Ishikawa (cell line): Measurements from ENCODE around the gene C7orf57.

Source experiments
- CEBPB ChIP-seq: IDR thresholded peaks from 2 replicates; pipeline ENCODE4 v1.6.1; 2012
- CREB1 ChIP-seq: IDR thresholded peaks from 2 replicates; pipeline ENCODE4 v1.6.1; 2012; ENCODE audit warnings: low read depth
- EGR1 ChIP-seq: IDR thresholded peaks from 2 replicates; pipeline ENCODE4 v1.6.1; 2012
- EP300 ChIP-seq: IDR thresholded peaks from 2 replicates; pipeline ENCODE4 v1.6.1; 2012; ENCODE audit warnings: borderline replicate concordance
- FOXM1 ChIP-seq: IDR thresholded peaks from 2 replicates; pipeline ENCODE4 v1.6.1; 2012; ENCODE audit warnings: low read depth, borderline replicate concordance
- NFIC ChIP-seq: IDR thresholded peaks from 2 replicates; pipeline ENCODE4 v1.6.1; 2012
- RAD21 ChIP-seq: IDR thresholded peaks from 2 replicates; pipeline ENCODE4 v1.6.1; 2012; ENCODE audit warnings: low read depth
- TAF1 ChIP-seq: IDR thresholded peaks from 2 replicates; pipeline ENCODE4 v1.6.1; 2012; ENCODE audit warnings: low read depth, mild to moderate bottlenecking
- TCF12 ChIP-seq: IDR thresholded peaks from 2 replicates; pipeline ENCODE4 v1.6.1; 2012; ENCODE audit warnings: low read depth
- TEAD4 ChIP-seq: IDR thresholded peaks from 2 replicates; pipeline ENCODE4 v1.6.1; 2012
- YY1 ChIP-seq: IDR thresholded peaks from 2 replicates; pipeline ENCODE4 v1.6.1; 2012; ENCODE audit warnings: low read depth
- ZBTB7A ChIP-seq: IDR thresholded peaks from 2 replicates; pipeline ENCODE4 v1.6.1; 2012; ENCODE audit warnings: low read depth
- TF ChIP-seq, protein P1 (sequence below): IDR thresholded peaks from 2 replicates; pipeline ENCODE4 v1.6.1; 2012
- TF ChIP-seq, protein P2 (sequence below): IDR thresholded peaks from 2 replicates; pipeline ENCODE4 v1.6.1; 2012
- TF ChIP-seq, protein P3 (sequence below): IDR thresholded peaks from 2 replicates; pipeline ENCODE4 v1.6.1; 2012; ENCODE audit warnings: low read depth, mild to moderate bottlenecking

Gene C7orf57

DNA sequence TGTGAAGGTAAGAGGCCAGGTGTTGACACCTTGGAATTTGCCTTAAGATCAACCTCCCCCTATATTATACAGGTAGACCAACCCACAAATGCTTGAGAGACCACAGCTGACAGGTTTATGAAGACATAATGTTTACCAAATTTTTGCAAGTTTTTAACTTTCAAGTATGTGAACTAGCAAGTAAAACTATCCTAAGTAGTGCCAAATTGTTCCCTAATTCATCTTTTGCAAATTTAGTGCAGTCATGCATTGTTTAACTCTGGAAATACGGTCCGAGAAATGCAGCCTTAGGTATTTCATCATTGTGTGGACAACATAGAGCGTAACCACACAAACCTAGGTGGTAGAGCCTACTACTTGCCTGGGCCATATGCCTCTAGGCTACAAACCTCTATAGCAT is 64.4 kb downstream of the C7orf57 start:
- TF ChIP-seq ZBTB7A: no peak
- TF ChIP-seq NFIC: no peak
- no peak for TF ChIP-seq FOXM1
- TF ChIP-seq TEAD4: no peak
- TF ChIP-seq, protein P1, sequence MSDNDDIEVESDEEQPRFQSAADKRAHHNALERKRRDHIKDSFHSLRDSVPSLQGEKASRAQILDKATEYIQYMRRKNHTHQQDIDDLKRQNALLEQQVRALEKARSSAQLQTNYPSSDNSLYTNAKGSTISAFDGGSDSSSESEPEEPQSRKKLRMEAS: no peak
- TF ChIP-seq RAD21: no peak
- TF ChIP-seq CREB1: no peak
- no peak for TF ChIP-seq YY1
- no peak for TF ChIP-seq CEBPB

DNA sequence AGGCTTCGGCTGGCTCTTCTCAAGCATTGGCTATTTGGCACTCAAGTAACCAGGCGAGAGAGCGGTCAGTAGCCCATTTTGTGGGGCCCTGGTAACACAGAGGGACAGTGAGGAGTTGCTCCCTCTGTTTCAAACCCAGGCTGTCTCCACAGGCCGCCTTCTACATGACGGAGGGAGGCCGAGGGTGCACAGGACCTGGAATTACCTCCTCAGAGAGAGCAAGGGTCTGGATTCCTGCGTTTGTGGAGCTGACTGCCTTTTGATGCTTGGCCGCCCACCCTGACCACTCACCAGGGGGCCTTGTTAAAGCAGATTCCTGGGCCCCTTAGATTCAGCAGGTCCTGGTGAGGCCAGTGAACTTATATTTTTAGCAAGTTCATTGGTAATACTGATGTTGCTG is 66.0 kb downstream of the C7orf57 start:
- TF ChIP-seq, protein P2, sequence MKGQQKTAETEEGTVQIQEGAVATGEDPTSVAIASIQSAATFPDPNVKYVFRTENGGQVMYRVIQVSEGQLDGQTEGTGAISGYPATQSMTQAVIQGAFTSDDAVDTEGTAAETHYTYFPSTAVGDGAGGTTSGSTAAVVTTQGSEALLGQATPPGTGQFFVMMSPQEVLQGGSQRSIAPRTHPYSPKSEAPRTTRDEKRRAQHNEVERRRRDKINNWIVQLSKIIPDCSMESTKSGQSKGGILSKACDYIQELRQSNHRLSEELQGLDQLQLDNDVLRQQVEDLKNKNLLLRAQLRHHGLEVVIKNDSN: no peak
- TF ChIP-seq EP300 (no peak), TAF1 (no peak), RAD21 (no peak), ZBTB7A (no peak), CEBPB (no peak), NFIC (no peak), TEAD4 (no peak)
- TF ChIP-seq, protein P1: no peak

DNA sequence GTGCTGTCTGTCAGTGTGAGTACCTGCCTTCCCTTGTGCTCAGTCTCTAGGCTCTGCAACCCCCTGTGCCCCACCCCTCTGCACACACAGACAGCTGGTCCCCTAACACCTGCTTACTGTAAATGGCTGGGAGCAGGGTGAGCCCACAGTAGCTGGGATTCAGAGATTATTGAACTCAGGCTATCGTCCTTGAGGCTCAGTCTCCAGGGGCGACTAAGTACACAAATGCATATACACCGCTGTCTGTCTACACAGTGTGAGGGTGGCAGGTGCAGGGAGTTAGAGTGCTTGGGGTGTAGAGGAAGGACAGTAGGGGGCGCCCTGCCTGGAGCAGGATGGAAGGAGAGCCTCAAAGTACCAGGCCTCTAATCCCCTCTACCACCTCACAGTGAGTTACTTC is 66.6 kb downstream of the C7orf57 start:
- TF ChIP-seq ZBTB7A (no peak), TCF12 (no peak), RAD21 (no peak), CREB1 (no peak), CEBPB (no peak), YY1 (no peak), TEAD4 (no peak)
- TF ChIP-seq, protein P1: no peak
- TF ChIP-seq, protein P3, sequence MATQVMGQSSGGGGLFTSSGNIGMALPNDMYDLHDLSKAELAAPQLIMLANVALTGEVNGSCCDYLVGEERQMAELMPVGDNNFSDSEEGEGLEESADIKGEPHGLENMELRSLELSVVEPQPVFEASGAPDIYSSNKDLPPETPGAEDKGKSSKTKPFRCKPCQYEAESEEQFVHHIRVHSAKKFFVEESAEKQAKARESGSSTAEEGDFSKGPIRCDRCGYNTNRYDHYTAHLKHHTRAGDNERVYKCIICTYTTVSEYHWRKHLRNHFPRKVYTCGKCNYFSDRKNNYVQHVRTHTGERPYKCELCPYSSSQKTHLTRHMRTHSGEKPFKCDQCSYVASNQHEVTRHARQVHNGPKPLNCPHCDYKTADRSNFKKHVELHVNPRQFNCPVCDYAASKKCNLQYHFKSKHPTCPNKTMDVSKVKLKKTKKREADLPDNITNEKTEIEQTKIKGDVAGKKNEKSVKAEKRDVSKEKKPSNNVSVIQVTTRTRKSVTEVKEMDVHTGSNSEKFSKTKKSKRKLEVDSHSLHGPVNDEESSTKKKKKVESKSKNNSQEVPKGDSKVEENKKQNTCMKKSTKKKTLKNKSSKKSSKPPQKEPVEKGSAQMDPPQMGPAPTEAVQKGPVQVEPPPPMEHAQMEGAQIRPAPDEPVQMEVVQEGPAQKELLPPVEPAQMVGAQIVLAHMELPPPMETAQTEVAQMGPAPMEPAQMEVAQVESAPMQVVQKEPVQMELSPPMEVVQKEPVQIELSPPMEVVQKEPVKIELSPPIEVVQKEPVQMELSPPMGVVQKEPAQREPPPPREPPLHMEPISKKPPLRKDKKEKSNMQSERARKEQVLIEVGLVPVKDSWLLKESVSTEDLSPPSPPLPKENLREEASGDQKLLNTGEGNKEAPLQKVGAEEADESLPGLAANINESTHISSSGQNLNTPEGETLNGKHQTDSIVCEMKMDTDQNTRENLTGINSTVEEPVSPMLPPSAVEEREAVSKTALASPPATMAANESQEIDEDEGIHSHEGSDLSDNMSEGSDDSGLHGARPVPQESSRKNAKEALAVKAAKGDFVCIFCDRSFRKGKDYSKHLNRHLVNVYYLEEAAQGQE: no peak

DNA sequence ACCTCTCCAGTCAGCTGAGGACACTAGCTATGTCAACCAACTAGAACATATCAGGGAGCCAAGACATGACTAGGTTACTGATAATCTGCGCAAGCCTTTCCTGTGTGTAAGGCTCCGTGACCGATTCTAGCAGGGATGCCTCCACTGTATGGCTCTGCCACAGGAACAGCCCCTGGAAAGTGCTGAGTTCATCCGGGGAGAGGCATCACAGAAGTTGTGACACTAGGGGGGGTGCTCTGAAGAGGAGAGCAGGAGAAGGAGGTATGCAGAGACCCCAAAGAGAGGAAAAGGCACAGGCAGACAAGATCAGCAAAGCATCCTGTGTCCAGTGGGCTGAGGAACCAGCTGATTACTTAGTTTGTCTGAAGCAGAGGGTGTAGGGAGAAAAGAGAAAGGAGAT is 67.2 kb downstream of the C7orf57 start:
- TF ChIP-seq EGR1: no peak
- TF ChIP-seq NFIC: no peak
- TF ChIP-seq ZBTB7A: no peak
- no peak for TF ChIP-seq TCF12
- TF ChIP-seq FOXM1: no peak
- no peak for TF ChIP-seq EP300
- TF ChIP-seq RAD21: no peak
- no peak for TF ChIP-seq CREB1
- TF ChIP-seq TAF1: no peak
- no peak for TF ChIP-seq YY1
- TF ChIP-seq, protein P3: no peak

DNA sequence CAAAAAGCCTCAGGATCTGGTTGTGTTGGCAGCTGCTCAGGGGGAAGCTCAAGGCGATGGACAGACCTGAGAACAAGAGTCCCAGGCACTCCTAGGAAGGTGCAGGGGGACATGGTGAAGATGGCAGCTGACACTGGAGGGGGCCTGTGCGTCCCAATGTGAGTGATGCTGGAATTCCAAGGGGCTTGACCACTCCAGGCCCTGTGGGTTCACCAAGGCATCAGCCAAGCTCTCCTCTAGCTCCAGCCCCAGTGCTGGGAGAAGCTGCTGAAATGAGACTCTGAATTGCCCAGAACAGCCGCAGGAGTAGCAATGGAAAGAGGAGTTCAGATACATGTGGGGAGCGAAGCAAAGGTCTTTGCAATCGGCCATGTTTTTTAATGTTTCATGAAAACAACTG is 69.7 kb downstream of the C7orf57 start:
- TF ChIP-seq NFIC: no peak

DNA sequence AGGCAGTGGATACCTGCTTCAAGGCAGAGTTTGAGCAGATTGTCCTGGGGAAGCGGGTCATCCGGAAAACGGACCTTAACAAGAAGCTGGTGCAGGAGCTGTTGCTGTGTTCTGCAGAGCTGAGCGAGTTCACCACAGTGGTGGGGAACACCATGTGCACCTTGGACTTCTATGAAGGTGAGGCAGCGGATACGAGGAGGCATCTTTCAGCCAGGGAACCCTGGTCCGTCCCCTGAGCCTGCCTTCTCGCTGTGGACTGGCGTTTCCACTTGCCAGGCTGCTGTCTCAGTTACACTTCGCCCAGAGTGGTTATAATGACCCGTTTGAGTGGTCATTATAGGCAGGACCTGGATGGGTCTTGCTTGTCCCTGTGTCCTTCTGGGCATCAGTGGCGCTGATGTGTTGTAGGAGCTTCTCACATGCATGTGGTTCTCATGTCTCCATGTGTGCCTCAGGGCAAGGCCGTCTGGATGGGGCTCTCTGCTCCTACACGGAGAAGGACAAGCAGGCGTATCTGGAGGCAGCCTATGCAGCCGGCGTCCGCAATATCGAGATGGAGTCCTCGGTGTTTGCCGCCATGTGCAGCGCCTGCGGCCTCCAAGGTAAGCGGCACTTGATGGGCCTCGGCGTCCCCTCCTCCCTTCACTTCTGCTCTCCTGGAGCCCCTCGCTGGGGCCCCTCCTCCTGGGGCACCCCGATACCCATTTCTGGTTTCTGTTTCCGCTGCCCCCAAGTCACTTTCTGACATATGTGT is 71.7 kb downstream of the C7orf57 start:
- TF ChIP-seq, protein P3: no peak
- TF ChIP-seq TCF12: no peak
- no peak for TF ChIP-seq EP300
- TF ChIP-seq, protein P2: no peak
- no peak for TF ChIP-seq CREB1
- no peak for TF ChIP-seq NFIC
- TF ChIP-seq, protein P1: no peak
- no peak for TF ChIP-seq CEBPB
- TF ChIP-seq ZBTB7A: no peak
- no peak for TF ChIP-seq TEAD4
- no peak for TF ChIP-seq FOXM1
- TF ChIP-seq YY1: no peak
- TF ChIP-seq RAD21: no peak
- TF ChIP-seq EGR1: no peak
